Measurements from ENCODE around the gene ESR1. TPM values are rescaled to one million over a fixed set of nuclear protein-coding genes. Genes with fewer than 3 reads are reported as not detected.
"Not testable (repeated sequence)": the region's sequence is repeated elsewhere in the genome, so short reads cannot be mapped to it uniquely, and the experiment has no call there.

The ESR1 gene
- total RNA-seq, 1 donor from 2014 or later, result not detected

DNA sequence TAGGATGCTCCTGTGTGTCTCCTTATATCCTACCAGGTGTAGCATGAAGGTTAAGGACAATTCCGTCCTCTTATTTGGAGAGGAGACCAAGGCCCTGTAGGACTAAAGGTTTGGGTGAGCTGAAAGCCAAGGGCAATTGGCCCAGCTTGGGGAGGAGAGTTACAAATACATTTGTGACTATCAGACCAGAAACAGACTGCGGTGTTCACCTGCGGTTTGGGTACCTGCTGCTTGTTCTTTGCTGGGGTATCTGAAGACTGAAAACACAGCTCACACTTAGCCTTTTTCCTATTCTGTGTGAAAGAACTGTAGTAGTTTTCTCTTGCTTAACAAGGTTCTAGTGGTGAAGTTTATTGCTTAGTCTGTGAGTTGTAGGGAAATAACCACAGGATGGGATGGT, 55.0 kb downstream of the ESR1 start:
- H3K9me3 Mint-ChIP-seq, result no peaks in the 10 kb centered on the region
- no peak overlapping the region for H3K27ac Mint-ChIP-seq
- DNase-seq (ENCODE audit: low spot score), result no peak
- H3K4me3 Mint-ChIP-seq, result no peak overlapping the region
- Histone ChIP-seq H3K27me3 (no peaks in the 10 kb centered on the region), H2AFZ (replicated peaks) (no peak overlapping the region), H3K9me3 (ENCODE audit: low read depth) (no peaks in the 10 kb centered on the region), H3K36me3 (no peaks in the 10 kb centered on the region), H3K27ac (no peak overlapping the region), H3F3A (ENCODE audit: low read depth) (no peaks in the 10 kb centered on the region), H3K4me2 (no peak overlapping the region), H4K20me1 (ENCODE audit: low read depth) (no peaks in the 10 kb centered on the region), H3K79me2 (ENCODE audit: low read depth) (no peaks in the 10 kb centered on the region), H3K9ac (no peak overlapping the region), H3K4me1 (no peaks in the 10 kb centered on the region), H3K4me3 (no peak overlapping the region)
- peaks cover 2% of the 10 kb centered on the region for H3K27me3 Mint-ChIP-seq (ENCODE audit: insufficient read depth, low read depth)
- H3K4me1 Mint-ChIP-seq, result no peaks in the 10 kb centered on the region
- H3K36me3 Mint-ChIP-seq, result no peaks in the 10 kb centered on the region
- TF ChIP-seq EZH2phosphoT487 (IDR thresholded peaks at IDR 0.05) (no peak), EZH2 (IDR thresholded peaks at IDR 0.05) (no peak)
- TF ChIP-seq, protein P1, sequence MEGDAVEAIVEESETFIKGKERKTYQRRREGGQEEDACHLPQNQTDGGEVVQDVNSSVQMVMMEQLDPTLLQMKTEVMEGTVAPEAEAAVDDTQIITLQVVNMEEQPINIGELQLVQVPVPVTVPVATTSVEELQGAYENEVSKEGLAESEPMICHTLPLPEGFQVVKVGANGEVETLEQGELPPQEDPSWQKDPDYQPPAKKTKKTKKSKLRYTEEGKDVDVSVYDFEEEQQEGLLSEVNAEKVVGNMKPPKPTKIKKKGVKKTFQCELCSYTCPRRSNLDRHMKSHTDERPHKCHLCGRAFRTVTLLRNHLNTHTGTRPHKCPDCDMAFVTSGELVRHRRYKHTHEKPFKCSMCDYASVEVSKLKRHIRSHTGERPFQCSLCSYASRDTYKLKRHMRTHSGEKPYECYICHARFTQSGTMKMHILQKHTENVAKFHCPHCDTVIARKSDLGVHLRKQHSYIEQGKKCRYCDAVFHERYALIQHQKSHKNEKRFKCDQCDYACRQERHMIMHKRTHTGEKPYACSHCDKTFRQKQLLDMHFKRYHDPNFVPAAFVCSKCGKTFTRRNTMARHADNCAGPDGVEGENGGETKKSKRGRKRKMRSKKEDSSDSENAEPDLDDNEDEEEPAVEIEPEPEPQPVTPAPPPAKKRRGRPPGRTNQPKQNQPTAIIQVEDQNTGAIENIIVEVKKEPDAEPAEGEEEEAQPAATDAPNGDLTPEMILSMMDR (IDR thresholded peaks at IDR 0.05), result no peak

GRCh38 chr6:151867361-151867869, 59.9 kb downstream of the ESR1 start:
- H3K9me3 ChIP-seq (ENCODE audit: low read depth); H3K27ac ChIP-seq; H3K27ac Mint-ChIP-seq; H2AFZ ChIP-seq (replicated peaks); H3K4me1 ChIP-seq; H3K4me3 Mint-ChIP-seq; H3K9me3 Mint-ChIP-seq; H4K20me1 ChIP-seq (ENCODE audit: low read depth); H3K4me2 ChIP-seq; H3K9ac ChIP-seq; H3K27me3 Mint-ChIP-seq (ENCODE audit: insufficient read depth, low read depth); DNase-seq (ENCODE audit: low spot score); H3K79me2 ChIP-seq (ENCODE audit: low read depth); H3K36me3 ChIP-seq; H3F3A ChIP-seq (ENCODE audit: low read depth); H3K27me3 ChIP-seq; H3K4me1 Mint-ChIP-seq; H3K4me3 ChIP-seq; H3K36me3 Mint-ChIP-seq: not testable (repeated sequence)

GRCh38 chr6:151869345-151869744, 61.9 kb downstream of the ESR1 start:
- no peak for TF ChIP-seq EZH2phosphoT487 (IDR thresholded peaks at IDR 0.05)
- TF ChIP-seq, protein P1 (IDR thresholded peaks at IDR 0.05), result no peak
- no peak for TF ChIP-seq EZH2 (IDR thresholded peaks at IDR 0.05)
- Histone ChIP-seq H3K4me2 (no peak overlapping the region), H3K36me3 (no peaks in the 10 kb centered on the region), H2AFZ (replicated peaks) (no peak overlapping the region), H3K4me1 (no peaks in the 10 kb centered on the region), H3K9ac (no peak overlapping the region), H3K4me3 (no peak overlapping the region), H3K79me2 (ENCODE audit: low read depth) (no peaks in the 10 kb centered on the region), H3K9me3 (ENCODE audit: low read depth) (no peaks in the 10 kb centered on the region), H3K27me3 (no peaks in the 10 kb centered on the region), H3F3A (ENCODE audit: low read depth) (no peaks in the 10 kb centered on the region), H3K27ac (no peak overlapping the region), H4K20me1 (ENCODE audit: low read depth) (no peaks in the 10 kb centered on the region)
- H3K27me3 Mint-ChIP-seq (ENCODE audit: insufficient read depth, low read depth), result peaks cover 4% of the 10 kb centered on the region
- DNase-seq (ENCODE audit: low spot score), result no peak
- H3K4me1 Mint-ChIP-seq, result no peaks in the 10 kb centered on the region
- no peak overlapping the region for H3K4me3 Mint-ChIP-seq
- H3K27ac Mint-ChIP-seq, result no peak overlapping the region
- H3K36me3 Mint-ChIP-seq, result no peaks in the 10 kb centered on the region
- no peaks in the 10 kb centered on the region for H3K9me3 Mint-ChIP-seq

GRCh38 chr6:151869787-151870186, 62.3 kb downstream of the ESR1 start:
- Mint-ChIP-seq H3K4me3 (no peak overlapping the region), H3K9me3 (no peaks in the 10 kb centered on the region), H3K27me3 (ENCODE audit: insufficient read depth, low read depth) (peaks cover 4% of the 10 kb centered on the region), H3K4me1 (no peaks in the 10 kb centered on the region), H3K27ac (no peak overlapping the region), H3K36me3 (no peaks in the 10 kb centered on the region)
- DNase-seq (ENCODE audit: low spot score), result no peak
- Histone ChIP-seq H4K20me1 (ENCODE audit: low read depth) (no peaks in the 10 kb centered on the region), H3K4me1 (no peaks in the 10 kb centered on the region), H2AFZ (replicated peaks) (no peak overlapping the region), H3K27ac (no peak overlapping the region), H3K4me3 (no peak overlapping the region), H3K9ac (no peak overlapping the region), H3K27me3 (no peaks in the 10 kb centered on the region), H3K4me2 (no peak overlapping the region), H3K9me3 (ENCODE audit: low read depth) (no peaks in the 10 kb centered on the region), H3K79me2 (ENCODE audit: low read depth) (no peaks in the 10 kb centered on the region), H3F3A (ENCODE audit: low read depth) (no peaks in the 10 kb centered on the region), H3K36me3 (no peaks in the 10 kb centered on the region)
- no peak for TF ChIP-seq EZH2phosphoT487 (IDR thresholded peaks at IDR 0.05)
- TF ChIP-seq, protein P1 (IDR thresholded peaks at IDR 0.05), result no peak
- TF ChIP-seq EZH2 (IDR thresholded peaks at IDR 0.05), result no peak
